C1 segment of cervical spinal cord (tissue), 14 donors: Measurements from ENCODE around the gene GOLGA6L7.
A peak's percentile ranks its signal among the peaks of the same experiment; 100 is the strongest.
"Not testable (repeated sequence)": the region's sequence is repeated elsewhere in the genome, so short reads cannot be mapped to it uniquely, and the experiment has no call there.

Source experiments
- DNase-seq, 14 donors: peaks; one replicate each; lab custom pipeline; 2025; lab: John Stamatoyannopoulos, UW

The GOLGA6L7 gene

DNA sequence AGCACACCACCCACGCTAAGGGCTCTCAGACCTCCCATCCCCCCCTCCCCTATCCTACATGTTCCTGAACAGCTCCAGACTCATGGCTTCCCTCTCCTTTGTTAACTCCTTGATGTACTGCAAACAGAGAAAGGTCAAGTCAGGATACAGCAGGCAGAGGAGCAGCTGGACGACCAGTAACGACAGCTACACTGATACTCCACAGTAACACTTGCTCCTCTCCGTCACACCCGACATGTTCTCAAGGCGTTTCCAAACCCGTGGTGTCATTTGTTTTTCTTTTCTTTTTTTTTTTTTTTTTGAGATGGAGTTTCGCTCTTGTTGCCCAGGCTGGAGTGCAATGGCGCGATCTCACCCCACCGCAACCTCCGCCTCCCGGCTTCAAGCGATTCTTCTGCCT is 4.3 kb downstream of the GOLGA6L7 start:
- not testable (repeated sequence) for DNase-seq

DNA sequence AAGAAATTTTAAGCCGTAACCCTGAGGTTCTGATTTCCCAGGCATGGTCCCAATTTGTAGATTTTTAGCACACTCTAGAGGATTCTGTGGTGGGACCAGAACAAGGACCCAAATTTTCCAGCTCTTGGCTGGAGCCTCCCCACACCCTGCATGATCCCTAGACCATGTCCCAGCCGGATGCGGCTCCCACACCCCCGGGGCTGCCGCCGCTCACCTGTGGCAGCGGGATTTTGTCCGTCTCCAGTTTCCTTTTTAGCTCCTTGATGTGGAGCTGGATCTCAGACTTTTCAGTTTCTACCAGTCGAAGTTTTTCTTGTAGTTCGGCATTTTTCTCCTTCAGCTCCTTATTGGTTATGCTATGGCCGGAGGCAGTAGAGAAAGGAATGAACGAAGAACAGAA is 4.9 kb downstream of the GOLGA6L7 start:
- DNase-seq, result not testable (repeated sequence)

DNA sequence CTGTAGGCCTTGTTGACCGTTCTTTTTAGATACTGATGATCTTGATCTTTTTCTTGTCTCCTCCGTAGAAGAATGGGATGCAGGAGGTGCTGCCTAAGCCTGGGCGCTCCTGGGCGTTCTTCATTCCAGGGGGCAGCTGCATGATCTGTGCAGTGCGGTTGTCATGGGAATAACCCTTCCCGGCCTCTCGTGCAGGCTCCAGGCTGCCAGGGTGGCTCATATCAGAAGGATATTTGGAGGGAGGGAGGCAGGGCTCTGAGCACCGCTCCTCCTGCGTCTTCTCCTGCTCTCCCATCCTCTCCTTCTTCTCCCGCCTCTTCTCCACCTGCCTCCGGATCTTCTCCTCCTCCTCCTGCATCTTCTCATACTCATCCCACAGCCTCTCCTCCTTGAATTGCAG is 6.2 kb downstream of the GOLGA6L7 start:
- DNase-seq, result not testable (repeated sequence)

DNA sequence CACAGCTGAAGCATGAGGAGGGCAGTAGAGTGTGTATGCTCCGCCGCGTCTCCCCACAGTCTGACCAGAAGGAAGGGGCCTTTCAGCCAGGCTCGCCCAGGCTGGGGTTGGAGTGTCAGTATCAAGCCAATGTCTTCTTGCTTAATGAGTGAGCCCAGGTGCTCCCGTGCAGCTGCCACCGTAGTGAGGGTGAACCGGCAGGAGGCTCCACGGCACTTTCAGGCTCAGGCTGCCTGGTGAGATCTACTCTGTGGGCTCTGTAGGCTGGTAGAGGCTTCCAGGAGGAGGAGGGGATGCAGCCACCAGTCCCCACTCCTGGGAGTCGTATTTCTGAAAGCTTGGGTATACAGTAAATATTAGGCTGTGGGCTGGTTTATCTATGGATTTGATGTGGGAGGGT is 8.2 kb downstream of the GOLGA6L7 start:
- not testable (repeated sequence) for DNase-seq

DNA sequence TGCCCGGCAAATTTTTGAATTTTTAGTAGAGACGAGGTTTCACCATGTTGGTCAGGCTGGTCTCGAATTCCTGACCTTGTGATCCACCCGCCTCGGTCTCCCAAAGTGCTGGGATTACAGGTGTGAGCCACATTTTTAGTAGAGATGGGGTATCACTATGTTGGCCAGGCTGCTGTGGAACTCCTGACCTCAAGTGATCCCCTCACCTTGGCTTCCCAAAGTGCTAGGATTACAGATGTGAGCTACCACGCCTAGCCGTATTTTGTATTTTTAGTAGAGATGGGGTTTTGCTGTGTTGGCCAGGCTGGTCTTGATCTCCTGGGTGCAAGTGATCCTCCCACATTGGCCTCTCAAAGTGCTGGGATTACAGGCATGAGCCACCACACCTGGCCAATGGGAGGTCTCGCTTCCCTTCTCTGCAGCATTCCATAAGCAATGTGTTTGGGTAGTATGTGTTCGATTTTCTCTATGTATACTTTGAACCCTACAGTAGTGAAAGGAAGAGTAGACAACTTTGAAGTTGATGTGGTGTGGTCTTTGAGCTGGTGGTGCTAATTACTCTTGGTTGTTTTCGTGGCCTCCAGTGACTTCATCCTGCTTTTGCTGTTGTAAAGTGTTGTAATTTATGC is 13.4 kb downstream of the GOLGA6L7 start:
- not testable (repeated sequence) for DNase-seq

DNA sequence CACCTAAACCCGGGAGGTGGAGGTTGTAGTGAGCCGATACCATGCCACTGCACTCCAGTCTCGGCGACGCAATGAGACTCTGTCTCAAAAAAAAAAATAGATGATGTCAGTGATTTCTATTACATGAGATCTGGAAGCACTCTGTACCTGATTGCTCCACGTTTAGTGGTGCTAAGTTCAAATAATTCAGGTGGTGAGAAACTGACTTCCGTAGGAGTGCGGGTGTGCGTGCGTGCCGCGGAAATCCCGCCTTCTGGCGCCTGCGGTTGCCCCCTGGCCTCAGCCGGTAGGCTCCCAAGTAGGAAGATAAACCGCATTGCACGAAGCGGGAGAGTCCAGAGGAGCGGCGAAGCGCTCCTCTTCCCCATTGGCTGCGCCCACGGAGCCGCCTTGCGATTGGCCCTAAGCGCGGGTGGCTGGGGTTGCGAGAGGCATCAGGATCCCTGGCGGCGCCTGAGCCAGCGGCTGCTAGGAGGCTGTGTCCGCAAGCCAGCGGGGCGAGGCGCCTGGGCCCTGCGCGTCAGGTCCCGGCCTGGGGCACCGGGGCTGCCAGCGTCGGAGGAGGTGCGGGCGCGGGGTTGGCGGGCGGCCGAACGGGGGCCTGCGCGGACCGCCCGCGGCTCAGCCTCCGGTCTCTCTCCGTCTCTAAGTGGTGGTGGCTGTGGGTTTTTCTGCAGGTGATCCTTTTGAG is 16.4 kb downstream of the GOLGA6L7 start:
- peak; percentile 6 to 94 (median 74) for DNase-seq

DNA sequence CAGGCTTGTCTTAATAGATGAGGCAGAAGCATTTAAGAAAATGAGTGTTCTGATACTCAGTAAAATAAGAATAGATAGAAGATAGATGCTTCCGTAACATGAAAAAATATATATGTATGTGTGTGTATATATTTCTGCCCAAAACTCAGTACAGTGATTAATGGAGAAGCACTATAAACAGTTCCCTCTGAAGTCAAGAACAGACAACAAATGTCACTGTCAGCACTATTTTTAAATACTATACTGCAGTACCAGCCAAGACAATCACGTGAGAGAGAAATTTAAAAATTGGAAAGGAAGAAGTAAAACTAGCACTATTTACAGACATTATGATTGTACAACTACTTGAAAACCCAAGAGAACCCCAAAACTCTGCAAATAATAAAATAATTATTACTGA is 27.0 kb downstream of the GOLGA6L7 start:
- not testable (repeated sequence) for DNase-seq

DNA sequence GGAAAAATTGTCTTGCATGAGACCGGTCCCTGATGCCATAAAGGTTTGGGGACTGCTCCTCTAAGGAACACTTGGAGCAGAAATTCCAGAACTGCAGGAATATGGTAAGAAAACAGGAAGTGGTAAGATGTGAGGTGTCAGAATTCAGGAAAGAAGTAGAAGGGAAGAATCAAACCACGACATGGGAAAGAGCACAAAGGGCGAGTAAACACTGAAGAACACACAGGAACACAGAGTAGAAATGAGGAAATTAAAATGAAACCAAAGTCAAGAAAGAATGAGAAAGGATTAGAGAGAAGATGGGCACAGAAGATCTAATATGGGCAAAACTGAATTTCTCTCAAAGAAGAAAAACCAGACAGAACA is 28.5 kb downstream of the GOLGA6L7 start:
- DNase-seq, result not testable (repeated sequence)

DNA sequence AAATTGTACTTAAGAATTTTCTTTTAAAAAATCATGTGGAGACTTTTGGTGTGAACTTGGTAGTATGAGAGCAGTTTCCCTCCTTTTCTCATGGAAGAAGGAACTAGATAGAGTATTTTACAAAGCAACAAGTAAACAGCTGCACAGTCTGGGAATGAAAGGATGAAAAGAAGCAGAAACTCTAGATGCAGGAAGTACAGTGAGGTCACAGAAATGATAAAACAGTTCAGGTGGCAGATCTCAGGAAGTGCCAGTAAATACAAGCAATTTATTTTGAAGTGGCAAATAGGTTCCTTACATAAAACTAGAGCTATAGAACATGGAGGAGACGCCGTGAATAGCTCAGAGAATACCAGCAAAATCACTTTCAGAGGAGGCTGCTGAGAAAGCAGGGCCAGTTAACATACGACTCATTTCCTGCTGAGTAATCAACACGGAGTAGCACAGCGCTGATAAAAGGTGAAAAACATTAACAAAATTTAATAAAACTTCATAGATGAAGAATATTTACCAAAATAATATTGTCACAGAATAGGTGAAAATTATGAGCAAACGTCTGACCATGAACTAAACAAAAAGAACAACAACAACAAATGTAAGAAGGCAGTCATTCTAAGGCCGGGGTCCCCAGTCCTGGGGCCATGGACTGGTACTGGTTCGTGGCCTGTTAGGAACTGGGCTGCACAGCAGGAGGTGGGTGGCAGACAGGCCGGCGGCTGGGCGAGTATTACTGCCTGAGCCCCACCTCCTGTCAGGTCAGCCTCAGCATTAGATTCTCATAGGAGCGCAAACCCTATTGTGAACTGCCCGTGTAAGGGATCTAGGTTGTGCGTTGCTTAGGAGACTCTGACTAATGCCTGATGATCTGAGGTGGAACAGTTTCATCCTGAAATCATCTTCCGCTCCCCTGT is 29.2 kb downstream of the GOLGA6L7 start:
- not testable (repeated sequence) for DNase-seq

DNA sequence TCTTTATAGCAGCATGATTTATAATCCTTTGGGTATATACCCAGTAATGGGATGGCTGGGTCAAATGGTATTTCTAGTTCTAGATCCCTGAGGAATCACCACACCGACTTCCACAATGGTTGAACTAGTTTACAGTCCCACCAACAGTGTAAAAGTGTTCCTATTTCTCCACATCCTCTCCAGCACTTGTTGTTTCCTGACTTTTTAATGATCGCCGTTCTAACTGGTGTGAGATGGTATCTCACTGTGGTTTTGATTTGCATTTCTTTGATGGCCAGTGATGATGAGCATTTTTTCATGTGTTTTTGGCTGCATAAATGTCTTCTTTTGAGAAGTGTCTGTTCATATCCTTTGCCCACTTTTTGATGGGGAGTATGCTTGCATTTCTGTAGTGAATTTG is 30.3 kb downstream of the GOLGA6L7 start:
- not testable (repeated sequence) for DNase-seq

DNA sequence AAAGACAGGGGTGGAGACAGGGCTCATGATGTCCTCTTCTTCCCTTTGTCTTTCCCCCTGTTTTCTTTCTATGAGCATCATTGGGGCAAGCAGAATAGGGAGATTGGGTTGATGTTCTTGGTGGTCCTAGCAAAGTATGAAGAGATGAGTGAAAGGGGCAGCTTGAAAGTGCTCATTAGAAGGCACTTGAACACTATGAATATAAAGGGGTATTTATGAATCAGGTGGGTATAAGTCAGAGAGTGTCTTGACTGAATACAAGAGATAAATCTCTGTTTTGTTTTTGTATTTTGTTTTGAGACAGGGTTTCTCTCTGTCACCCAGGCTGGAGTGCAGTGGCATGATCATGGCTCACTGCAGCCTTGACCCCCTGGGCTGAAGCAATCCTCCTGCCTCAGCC is 34.4 kb downstream of the GOLGA6L7 start:
- DNase-seq, result not testable (repeated sequence)

DNA sequence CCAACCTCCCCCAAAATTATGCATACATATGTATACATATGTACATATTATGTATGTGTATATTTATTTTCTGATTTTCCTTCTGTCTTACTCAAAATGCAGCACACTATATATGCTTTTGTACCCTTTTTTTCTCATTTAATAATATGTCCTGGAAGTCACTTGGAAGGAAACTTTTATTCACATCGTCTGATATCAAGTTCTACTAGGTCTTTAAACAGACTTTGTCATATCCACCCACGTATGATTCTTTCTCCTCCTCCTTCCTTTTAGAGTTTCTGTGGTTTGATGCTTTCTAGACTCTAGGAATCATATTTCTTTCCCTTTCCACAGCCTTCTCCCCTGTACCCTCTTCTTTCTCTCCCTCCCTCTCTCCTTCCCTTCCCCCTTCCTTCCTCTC is 35.1 kb downstream of the GOLGA6L7 start:
- DNase-seq, result not testable (repeated sequence)

DNA sequence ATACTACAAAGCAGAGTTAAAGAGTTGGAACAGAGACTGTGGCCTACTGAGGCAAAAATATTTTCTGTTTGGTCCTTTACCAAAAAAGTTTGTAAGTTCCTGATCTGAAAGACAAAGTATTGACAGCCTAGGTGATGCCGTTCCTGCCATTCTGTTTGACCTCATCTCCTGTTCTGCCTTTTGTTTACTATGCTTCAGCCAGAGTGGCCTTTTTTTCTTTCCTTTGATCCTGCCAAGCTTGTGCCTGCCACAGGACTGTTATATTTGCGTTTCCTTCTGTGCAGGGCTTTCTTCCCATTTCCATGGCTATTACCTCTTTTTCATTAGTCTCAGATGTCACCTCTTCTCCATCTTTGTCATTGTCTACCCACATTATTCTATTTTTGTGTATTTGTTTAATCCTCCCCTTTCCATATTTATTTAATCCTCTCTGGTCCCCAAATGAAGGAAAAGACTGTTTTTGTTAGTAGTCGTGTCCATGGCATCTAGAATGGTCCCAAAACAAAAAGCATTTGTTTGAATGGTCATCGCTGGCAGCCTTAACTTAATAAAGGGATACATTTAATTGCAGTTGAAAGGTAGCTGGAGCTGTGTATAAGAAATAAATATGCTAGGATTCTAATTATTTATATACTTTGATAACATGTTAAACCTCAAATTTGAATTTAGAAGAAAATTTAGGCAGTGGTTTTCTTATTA is 36.4 kb downstream of the GOLGA6L7 start:
- DNase-seq, result not testable (repeated sequence)

DNA sequence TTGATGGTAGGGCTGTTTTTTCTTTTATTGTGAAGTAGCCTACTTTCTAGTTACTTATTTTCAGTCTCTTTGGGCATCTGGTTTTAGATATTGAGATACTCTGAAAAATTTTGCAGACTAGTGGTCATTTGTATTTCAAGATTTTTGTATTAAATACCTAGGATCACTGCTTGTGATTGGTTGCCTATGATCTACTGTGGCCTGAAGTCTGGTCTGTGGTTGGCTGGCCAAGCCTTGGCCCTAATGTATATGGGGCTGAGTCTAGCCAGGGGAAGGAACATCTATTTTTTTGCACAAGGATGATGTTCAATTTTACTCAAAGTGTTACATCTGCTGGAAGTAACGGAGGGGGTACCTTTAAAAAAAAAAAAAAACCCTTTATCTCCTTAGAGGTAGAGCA is 38.0 kb downstream of the GOLGA6L7 start:
- not testable (repeated sequence) for DNase-seq

DNA sequence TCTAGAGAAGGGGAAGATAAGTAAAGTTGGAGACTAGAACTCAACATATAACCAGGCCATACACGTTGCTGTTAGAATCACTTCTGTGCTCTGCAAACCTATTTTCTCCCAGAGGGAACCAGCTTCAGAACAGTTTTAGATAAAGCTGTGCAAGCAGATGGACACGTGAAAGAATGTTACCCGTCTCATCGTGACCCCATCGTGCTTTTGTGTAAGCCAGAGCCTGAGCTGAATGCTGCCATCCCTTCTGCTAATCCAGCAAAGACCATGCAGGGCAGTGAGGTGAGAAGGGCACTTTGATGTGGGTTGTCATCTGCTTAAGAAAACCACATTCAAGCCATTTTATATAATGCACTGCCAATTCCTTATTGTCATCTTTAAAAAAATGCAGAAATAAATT is 40.3 kb downstream of the GOLGA6L7 start:
- DNase-seq, result not testable (repeated sequence)

DNA sequence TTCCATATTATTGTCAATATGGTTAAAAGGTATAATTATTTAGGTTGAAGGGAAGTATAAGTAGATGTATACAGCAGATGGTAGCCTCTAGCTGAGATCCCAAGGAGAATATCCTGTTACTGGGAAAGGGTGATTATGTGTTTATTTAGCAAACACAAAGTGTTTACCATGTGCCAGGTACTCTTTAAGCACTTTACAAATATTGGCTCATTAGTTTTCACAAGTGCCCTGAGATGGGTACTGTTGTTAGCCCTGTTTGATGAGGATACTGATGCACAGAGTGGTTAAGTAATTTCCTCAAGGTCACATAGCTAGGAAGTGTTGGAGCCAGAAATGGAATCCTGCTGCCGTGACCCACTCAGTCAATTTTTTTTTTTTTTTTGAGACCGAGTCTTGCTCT is 48.1 kb downstream of the GOLGA6L7 start:
- DNase-seq, result not testable (repeated sequence)

DNA sequence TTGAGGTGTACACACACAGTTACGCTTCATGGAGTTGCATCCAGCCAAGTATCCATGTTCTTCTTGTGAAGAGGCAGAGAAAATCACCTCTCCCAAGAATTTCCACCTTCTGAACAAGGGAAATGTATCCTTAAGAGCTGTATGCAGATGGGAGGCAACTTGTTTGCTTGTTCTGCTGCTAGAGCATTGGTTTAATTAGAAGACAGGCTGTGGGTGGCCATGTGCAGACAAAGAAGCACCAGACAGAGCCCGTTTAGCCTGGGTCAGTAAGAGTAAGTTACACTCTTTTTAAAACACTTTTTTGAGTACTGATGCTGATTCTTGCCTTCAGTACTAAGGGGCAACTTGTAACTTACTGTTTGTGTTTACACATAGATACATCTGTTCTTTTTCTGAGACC is 50.2 kb downstream of the GOLGA6L7 start:
- DNase-seq, result not testable (repeated sequence)

DNA sequence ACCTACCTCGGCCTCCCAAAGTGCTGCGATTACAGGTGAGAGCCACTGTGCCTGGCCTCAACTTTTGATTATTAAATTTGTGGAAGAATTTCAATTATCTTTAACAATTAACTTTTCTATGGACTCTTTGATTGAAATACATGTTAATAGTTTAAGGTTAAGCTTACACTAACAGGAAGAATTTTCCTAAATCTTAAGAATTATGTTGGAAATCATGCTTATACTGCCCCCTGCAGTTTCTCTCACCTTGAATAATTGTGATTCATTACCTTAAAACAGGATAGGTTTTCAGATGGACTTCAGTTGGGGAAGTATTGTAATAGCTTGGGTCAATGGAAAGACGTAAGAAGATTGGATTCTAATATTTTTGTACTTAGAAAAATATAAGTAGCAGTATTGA is 54.2 kb downstream of the GOLGA6L7 start:
- DNase-seq, result not testable (repeated sequence)
